HepG2 (cell line): ENCODE results near the gene YAP1. TPM values are rescaled to one million over a fixed set of nuclear protein-coding genes. Genes with fewer than 3 reads are reported as not detected.

Source experiments
- ATAC-seq: fragments of 200-7000 bp; cut with Tn5 transposase; 3 replicates; pipeline ENCODE4 v1.9.1; 2020; ENCODE audit warnings: mild to moderate bottlenecking, moderate library complexity
- BruUV-seq: library from RNA; stranded (reverse); fragments of 400-500 nt; replicated peaks from 2 replicates; lab custom pipeline; 2021; lab: Mats Ljungman, UMichigan
- CTCF ChIA-PET: fragments of 300-600 bp; formaldehyde crosslinking; extraction: SDS; loops from one replicate; lab custom pipeline; 2021; ENCODE audit warnings: low total read pairs, inconsistent platforms, low intra/inter-chr PET ratio; lab: Yijun Ruan, JAX
- POLR2A ChIA-PET: fragments of 350-600 bp; sonication (Branson Sonifier 250); formaldehyde crosslinking; loops from one replicate; lab custom pipeline; 2020; ENCODE audit warnings: antibody characterized with exemption, inconsistent platforms; lab: Yijun Ruan, JAX
- DNase-seq: peaks from one replicate; pipeline ENCODE4 v3.0.0-alpha.2; 2015; ENCODE audit warnings: low spot score
- FAIRE-seq: peaks from 3 replicates; lab custom pipeline; 2011; peaks lifted over from hg19 to GRCh38; lab: Jason Lieb, UNC
- H2AFZ ChIP-seq: one replicate; pipeline ENCODE4 v1.6.1; 2011; ENCODE audit warnings: low read length, inconsistent platforms
- H3K27ac ChIP-seq: fragments of 300-600 bp; 3 replicates; pipeline ENCODE4 v1.8.0; 2011; ENCODE audit warnings: mixed run types, mild to moderate bottlenecking, mixed read lengths, low read length, inconsistent platforms; ENCODE audit not compliant: insufficient read depth; ENCODE audit errors: extremely low read length
- H3K27me3 ChIP-seq, 2 experiments: fragments of 200-600 bp in 1 of 2; 2 replicates in 1 of 2; 3 replicates in 1 of 2; pipeline versions ENCODE4 v1.6.0 to v1.8.0; 2011; ENCODE audit warnings: low read length in 2 of 2, mild to moderate bottlenecking in 2 of 2, moderate library complexity in 2 of 2, inconsistent platforms in 1 of 2; ENCODE audit not compliant: insufficient read depth in 2 of 2, control insufficient read depth in 1 of 2
- H3K36me3 ChIP-seq, 2 experiments: fragments of 200-600 bp in 1 of 2; replicated peaks in 1 of 2; 2 replicates in 1 of 2; 3 replicates in 1 of 2; pipeline versions ENCODE4 v1.5.1 to v1.8.0; 2011; ENCODE audit warnings: low read length in 2 of 2, inconsistent platforms in 1 of 2; ENCODE audit not compliant: insufficient read depth in 2 of 2, control insufficient read depth in 1 of 2
- H3K4me1 ChIP-seq: 2 replicates; pipeline ENCODE4 v1.5.1; 2012; ENCODE audit warnings: low read length, inconsistent platforms; ENCODE audit not compliant: insufficient read depth
- H3K4me2 ChIP-seq: 2 replicates; pipeline ENCODE4 v1.6.0; 2011; ENCODE audit warnings: low read depth, low read length, inconsistent platforms
- H3K4me3 ChIP-seq, 3 experiments: fragments of 200-600 bp in 1 of 3; sonication (generic), shearing (Covaris generic) in 1 of 3; replicated peaks in 1 of 3; 2 replicates each; pipeline ENCODE4 v1.5.1; 2011 to 2016; ENCODE audit warnings: low read length in 3 of 3, inconsistent platforms in 2 of 3, low read depth in 2 of 3, mild to moderate bottlenecking in 2 of 3, control low read depth in 1 of 3, mixed read lengths in 1 of 3; ENCODE audit not compliant: insufficient read depth in 1 of 3
- H3K79me2 ChIP-seq: one replicate; pipeline ENCODE4 v1.6.1; 2011; ENCODE audit warnings: low read length, inconsistent platforms; ENCODE audit not compliant: insufficient read depth
- H3K9ac ChIP-seq: 2 replicates; pipeline ENCODE4 v1.6.0; 2011; ENCODE audit warnings: mild to moderate bottlenecking, low read depth, low read length, inconsistent platforms; ENCODE audit not compliant: insufficient read depth
- H3K9me3 ChIP-seq: 2 replicates; pipeline ENCODE4 v1.5.1; 2012; ENCODE audit warnings: mild to moderate bottlenecking, low read length
- H4K20me1 ChIP-seq: 2 replicates; pipeline ENCODE4 v1.6.0; 2011; ENCODE audit warnings: inconsistent platforms, mild to moderate bottlenecking, low read length, moderate library complexity; ENCODE audit not compliant: insufficient read depth
- FOXK1 ChIP-seq: sonication (generic); formaldehyde crosslinking; IDR thresholded peaks from 2 replicates; pipeline ENCODE4 v1.4.0; 2020; ENCODE audit warnings: low read depth, missing genetic modification reagents, borderline replicate concordance
- HMG20B ChIP-seq: conservative IDR thresholded peaks from 2 replicates; pipeline ENCODE4 v1.6.1; 2016; ENCODE audit warnings: missing genetic modification reagents, missing compliant biosample characterization
- MXI1 ChIP-seq: IDR thresholded peaks from 3 replicates; pipeline ENCODE4 v1.6.1; 2012; ENCODE audit warnings: low read depth, low read length, inconsistent platforms, borderline replicate concordance
- NCOA5 ChIP-seq: sonication (generic); formaldehyde crosslinking; IDR thresholded peaks from 2 replicates; pipeline ENCODE4 v1.4.0; 2020; ENCODE audit warnings: missing genetic modification reagents
- NCOR1 ChIP-seq: fragments of 200-600 bp; sonication (generic); IDR thresholded peaks from 2 replicates; pipeline ENCODE4 v1.7.0; 2017; ENCODE audit warnings: antibody characterized with exemption, low read length, borderline replicate concordance
- RBM22 ChIP-seq: fragments of 200-400 bp; formaldehyde crosslinking; optimal IDR thresholded peaks from 2 replicates; pipeline ENCODE3; 2017; ENCODE audit warnings: mild to moderate bottlenecking, low read length, moderate library complexity
- SP4 ChIP-seq: sonication (generic); formaldehyde crosslinking; IDR thresholded peaks from 2 replicates; pipeline ENCODE4 v1.8.1; 2023; ENCODE audit warnings: mild to moderate bottlenecking, missing genetic modification reagents
- SPEN ChIP-seq: sonication (generic); formaldehyde crosslinking; IDR thresholded peaks from 2 replicates; pipeline ENCODE4 v1.5.1; 2020; ENCODE audit warnings: low read depth, mild to moderate bottlenecking, missing genetic modification reagents
- SRSF1 ChIP-seq: fragments of 200-400 bp; formaldehyde crosslinking; optimal IDR thresholded peaks from 2 replicates; pipeline ENCODE3; 2017; ENCODE audit warnings: mild to moderate bottlenecking, low read depth, low read length, moderate library complexity
- ZNF329 ChIP-seq: sonication (generic); formaldehyde crosslinking; IDR thresholded peaks from 2 replicates; pipeline ENCODE4 v1.9.0; 2021; ENCODE audit warnings: low read depth, mild to moderate bottlenecking, missing genetic modification reagents
- ZNF431 ChIP-seq: sonication (generic); formaldehyde crosslinking; IDR thresholded peaks from 2 replicates; pipeline ENCODE4 v1.9.0; 2022; ENCODE audit warnings: missing genetic modification reagents, low read depth, mild to moderate bottlenecking, borderline replicate concordance
- ZNF557 ChIP-seq: sonication (generic); formaldehyde crosslinking; IDR thresholded peaks from 2 replicates; pipeline ENCODE4 v1.4.0; 2020; ENCODE audit warnings: missing genetic modification reagents
- ZNF891 ChIP-seq: sonication (generic); formaldehyde crosslinking; IDR thresholded peaks from 2 replicates; pipeline ENCODE4 v1.5.0; 2020; ENCODE audit warnings: mild to moderate bottlenecking, missing genetic modification reagents
- WGBS: methylation state at CpG from one replicate; pipeline ENCODE4 v1.1.6; 2017; ENCODE audit warnings: low lambda C conversion rate; 5-methylcytosine and 5-hydroxymethylcytosine counted together
- in situ Hi-C: cut with HindIII; loops from 2 replicates; pipeline ENCODE4 v1.10.0; 2017; ENCODE audit warnings: low pct_unique_long_range_greater_than_20kb; ENCODE audit not compliant: extremely low pct_ligation_motif_present
- intact Hi-C: fragments of 100-400 bp; cut with micrococcal nuclease; formaldehyde crosslinking; loops from one replicate; pipeline ENCODE4 v1.10.0; 2022; ENCODE audit not compliant: unreplicated experiment
- polyA plus RNA-seq, 8 experiments: library from polyadenylated mRNA; depleted of rRNA in 3 of 8; stranded (reverse) in 7 of 8; unstranded in 1 of 8; fragments of >200 nt; fragmentation: Illumina TruSeq in 4 of 8; extraction: Trizol in 4 of 8; gene quantifications; 2 replicates each; pipeline versions ENCODE4 v1.2.1 to v1.2.3, GENCODE V29; 2011 to 2016; ENCODE audit warnings: low read depth in 4 of 8, missing spikeins in 1 of 8, mixed read lengths in 1 of 8; ENCODE audit not compliant: insufficient read depth in 1 of 8
- total RNA-seq, 5 experiments: library from RNA; depleted of rRNA; stranded (reverse); fragments of >200 nt; fragmentation: Illumina TruSeq; extraction: Trizol; gene quantifications; 2 replicates each; pipeline ENCODE4 v1.2.3, GENCODE V29; 2016; ENCODE audit warnings: low read depth in 1 of 5

YAP1 gene
- total and polyA plus RNA-seq, 2 of the 13 experiments (the other 11 are each of a cell fraction or from before 2014, with no cell fraction given): 59.5 to 91.0 TPM

DNA sequence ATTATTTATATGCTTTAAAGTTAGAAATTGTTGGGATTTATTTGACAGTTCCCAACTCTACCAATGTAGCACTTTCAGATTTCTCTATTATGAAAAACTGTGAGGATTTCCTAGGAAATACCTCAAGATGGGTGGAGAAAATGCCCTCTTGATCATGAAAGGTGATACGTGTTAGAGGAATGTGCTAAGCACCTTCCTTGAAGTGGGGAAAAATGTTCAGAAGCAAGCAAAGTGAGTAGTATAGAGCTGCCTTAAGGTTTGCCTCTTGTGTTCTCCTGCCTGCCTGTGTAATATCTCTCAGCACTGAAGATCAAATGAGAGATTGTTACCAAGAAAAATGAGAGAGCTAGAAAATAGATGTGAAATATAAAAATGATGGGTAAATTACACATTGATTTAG is 58.2 kb downstream of the YAP1 start:
- POLR2A ChIA-PET: no interaction called here
- in situ Hi-C loops: no loop called here
- no peak for FAIRE-seq
- Histone ChIP-seq H3K27ac (no peak overlapping the region), H4K20me1 (no peaks in the 10 kb centered on the region), H3K9ac (no peak overlapping the region), H3K4me3 (no peak overlapping the region), H3K27me3 (no peaks in the 10 kb centered on the region), H3K9me3 (no peaks in the 10 kb centered on the region), H2AFZ (no peak overlapping the region), H3K36me3 (peaks cover 8 to 29% of the 10 kb centered on the region in 2 experiments; a peak in 4 of 5 replicates), H3K4me1 (peaks cover 1% of the 10 kb centered on the region), H3K79me2 (peaks cover 67% of the 10 kb centered on the region), H3K4me2 (no peak overlapping the region)
- intact Hi-C loops: no loop called here
- no TSS peak for BruUV-seq
- CTCF ChIA-PET: no interaction called here
- 90% methylated on average over 1 of the region's 1 CpG for WGBS
- ATAC-seq: no peak
- no peak for DNase-seq
- no peak for TF ChIP-seq NCOA5
- peak; percentile 26 for TF ChIP-seq RBM22

DNA sequence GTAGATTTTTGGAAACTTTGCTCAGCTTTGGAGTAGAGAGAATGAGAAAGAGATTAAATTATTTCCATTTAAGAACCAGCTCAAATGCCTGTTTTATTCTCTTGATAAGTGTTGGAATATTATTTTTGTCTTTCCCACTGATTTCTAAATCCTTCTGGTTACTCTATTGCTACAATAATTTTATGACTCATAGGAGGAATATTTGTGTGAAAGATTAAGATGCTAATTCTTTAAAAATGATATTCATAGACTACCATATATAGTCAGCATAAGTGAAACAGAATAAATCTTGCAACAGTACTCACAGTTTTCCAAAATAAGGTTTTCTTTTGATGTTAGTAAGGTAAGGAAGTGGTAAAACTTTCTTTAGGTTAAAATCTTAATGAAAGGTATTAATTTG is 60.9 kb downstream of the YAP1 start:
- intact Hi-C loops: no loop called here
- H2AFZ ChIP-seq: no peak overlapping the region
- H3K9me3 ChIP-seq: no peaks in the 10 kb centered on the region
- no peak overlapping the region for H3K4me3 ChIP-seq
- POLR2A ChIA-PET: no interaction called here
- H3K27ac ChIP-seq: no peak overlapping the region
- FAIRE-seq (no peak), ATAC-seq (no peak), DNase-seq (no peak)
- H3K79me2 ChIP-seq: peaks cover 66% of the 10 kb centered on the region
- H4K20me1 ChIP-seq: no peaks in the 10 kb centered on the region
- H3K4me1 ChIP-seq: no peaks in the 10 kb centered on the region
- no peaks in the 10 kb centered on the region for H3K27me3 ChIP-seq
- CTCF ChIA-PET: no interaction called here
- in situ Hi-C loops: no loop called here
- TF ChIP-seq SPEN (CRISPR knock-in tag) (no peak), ZNF431 (no peak), SP4 (CRISPR knock-in tag) (no peak), SRSF1 (no peak), FOXK1 (CRISPR knock-in tag) (no peak), ZNF329 (CRISPR knock-in tag) (no peak), ZNF891 (no peak), HMG20B (no peak), NCOR1 (no peak), ZNF557 (CRISPR knock-in tag) (no peak), MXI1 (no peak)
- no TSS peak for BruUV-seq
- H3K4me2 ChIP-seq: no peak overlapping the region
- peaks cover 3 to 30% of the 10 kb centered on the region in 2 experiments; a peak in 3 of 5 replicates for H3K36me3 ChIP-seq
- no peak overlapping the region for H3K9ac ChIP-seq
